Fibroblast of skin of scalp (primary cell): ENCODE measurements around the gene ANKDD1B.

Experiments used
- DNase-seq: peaks from one replicate; pipeline ENCODE4 v3.0.0-alpha.2; 2013

The ANKDD1B gene

DNA sequence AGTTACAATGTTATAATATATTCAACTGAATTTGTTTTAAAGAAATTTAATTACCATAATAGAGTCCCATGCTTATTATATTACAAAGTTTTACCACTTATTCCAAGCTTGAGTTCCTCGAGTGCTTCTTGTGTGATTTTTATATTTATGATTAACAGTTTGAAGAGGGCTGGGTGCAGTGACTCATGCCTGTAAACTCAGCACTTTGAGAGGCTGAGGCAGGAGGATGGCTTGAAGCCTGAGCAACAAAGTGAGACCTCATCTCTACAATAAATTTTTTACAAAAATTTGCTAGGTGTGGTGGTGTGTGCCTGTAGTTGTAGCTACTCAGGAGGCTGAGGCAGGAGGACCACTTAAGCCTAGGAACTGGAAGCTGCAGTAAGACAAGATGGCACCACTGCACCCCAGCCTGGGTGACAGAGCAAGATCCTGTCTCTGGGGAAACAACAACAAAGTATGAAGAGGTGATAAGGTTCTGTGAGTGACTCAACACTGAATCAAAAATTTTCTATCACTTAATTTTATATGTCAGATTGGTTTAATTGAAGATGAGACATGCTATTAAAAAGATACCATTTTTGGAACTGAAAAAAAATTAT lies 96.8 kb downstream of the ANKDD1B start:
- peak; percentile 2 for DNase-seq

DNA sequence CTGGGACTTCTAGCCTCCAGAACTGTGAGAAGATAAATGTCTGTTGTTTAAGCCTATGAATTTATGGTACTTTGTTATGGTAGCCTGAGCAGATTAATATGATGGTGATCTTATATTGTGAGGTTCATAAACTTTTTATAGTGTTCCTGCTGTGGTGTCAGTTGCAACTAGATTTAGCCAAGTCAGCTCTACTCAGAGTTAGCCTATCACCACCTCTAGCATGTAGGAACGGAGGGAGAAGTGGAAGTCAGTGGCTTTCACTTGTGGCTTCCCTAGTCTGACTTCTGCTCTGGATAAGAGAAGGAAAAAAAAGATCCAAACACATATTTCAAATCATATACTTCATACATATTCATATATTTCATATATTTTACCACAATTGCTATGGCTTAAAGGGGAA lies 99.4 kb downstream of the ANKDD1B start:
- DNase-seq = no peak

DNA sequence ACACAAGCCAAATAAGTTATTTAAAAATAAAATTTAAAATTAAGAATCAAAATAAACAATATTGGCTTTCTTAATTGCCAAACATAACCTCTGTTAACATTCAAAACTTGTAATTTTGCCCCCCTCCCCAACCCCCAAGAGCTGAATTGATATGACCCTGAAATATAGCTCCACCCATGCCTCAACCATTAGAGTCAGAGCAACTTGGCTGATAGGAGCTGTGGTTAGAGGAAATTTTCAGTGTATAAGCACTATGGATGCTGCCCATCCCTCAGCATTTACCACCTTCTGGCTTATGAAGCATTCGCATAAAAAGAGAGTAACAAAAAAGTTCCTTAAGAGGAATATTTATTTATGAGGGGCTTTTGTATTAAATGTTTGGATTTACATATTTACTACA lies 99.9 kb downstream of the ANKDD1B start:
- DNase-seq = no peak

DNA sequence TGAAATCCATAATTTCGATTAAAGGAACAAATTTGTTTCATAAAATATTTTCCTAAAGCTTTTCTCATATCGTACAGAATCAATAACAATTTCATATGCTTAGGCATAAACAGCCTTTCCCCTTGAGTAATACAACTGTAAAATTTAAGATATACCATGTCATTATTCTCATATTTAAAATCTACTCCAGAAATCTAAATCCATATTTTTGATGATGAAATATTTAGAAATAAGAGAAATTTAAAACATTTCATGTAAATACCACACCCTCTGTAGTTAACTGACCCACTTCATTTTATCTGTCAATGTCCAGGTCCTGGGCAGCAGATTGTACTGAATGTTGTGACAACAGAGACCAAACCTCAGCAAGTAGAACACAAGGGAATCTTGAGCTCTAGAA lies 100.8 kb downstream of the ANKDD1B start:
- no peak for DNase-seq

DNA sequence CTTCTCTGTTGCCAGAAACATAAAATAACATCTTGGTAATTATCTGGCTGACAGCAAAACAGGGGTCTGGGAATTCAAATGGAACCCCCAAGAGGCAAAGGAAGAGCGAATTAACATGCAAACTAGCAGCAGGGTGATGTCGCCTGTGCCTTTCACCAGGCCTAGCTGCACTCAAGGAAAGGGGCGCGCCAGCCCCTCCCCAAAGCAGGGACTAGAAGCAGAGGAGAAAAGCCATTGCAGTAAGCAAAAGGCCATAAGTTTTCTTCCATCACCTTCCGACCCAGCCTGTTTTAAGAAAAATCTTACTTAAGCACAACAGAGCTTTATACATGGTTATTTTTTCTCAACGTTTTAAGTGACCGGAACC lies 105.4 kb downstream of the ANKDD1B start:
- no peak for DNase-seq

DNA sequence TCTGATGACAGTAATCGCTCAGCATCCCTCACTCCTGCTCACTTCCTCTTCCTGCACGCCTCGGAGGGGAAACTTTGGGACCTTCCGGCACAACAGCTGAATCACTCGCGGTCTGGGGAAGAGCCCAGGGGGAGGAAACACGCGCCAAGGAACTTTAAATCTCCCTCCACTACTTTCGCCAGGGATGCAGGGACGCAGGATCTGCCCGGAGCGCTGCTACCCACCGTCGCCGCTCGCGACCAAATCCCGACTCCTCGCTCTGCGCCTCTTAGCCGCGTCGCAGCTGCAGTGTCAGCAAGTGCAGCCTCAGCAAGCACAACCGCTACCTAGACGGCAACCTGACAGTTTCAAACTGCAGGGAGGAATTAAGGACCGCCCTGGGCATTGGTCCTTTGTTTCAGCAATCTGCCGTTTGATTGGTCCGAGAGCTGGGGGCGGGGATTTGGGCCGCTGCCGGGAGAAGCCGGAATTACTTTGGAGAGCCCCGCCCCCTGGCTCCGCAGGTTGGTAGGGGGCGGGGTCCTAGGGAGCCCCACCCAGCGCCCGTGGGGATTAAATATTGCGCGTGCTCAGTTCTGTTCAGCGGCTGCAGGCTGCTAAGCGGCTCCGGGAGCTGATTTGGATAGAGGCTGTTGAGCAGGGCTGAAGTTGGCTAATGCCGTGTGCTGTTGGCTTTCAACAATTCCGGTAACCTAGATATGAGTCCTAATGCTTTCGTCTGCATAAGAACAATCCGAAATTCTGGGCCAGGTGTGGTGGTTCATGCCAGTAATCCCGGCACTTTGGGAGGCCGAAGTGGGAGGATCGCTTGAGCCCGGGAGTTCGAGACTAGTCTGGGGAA lies 106.0 kb downstream of the ANKDD1B start, which contains the start of gene POC5:
POC5 (minus strand) TSS at position 356 of the 841 bp plus-strand sequence. CDS start 4,500 bp downstream, outside the sequence.
- DNase-seq = peak; percentile 96

DNA sequence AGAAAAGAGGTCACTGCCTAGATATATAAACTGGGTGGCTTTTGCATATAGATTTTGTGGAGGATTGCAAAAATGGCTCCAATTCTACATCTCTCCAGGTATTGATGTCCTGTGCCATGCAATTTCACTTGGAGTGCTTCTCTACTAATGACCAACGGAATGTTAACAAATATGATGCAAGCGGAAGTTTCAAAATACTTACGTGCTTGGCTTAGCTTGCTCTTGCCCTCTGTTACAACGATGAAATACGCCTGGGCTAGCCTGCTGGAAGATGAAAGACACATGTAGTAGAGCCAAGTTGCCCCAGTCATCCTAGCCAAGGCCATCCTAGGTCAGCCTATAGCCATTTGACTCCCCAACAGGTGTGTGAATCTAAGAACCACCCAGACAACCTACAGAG lies 109.6 kb downstream of the ANKDD1B start:
- no peak for DNase-seq
